GOT3 (cell line): ENCODE data around the gene GOLM1.
"Not testable (repeated sequence)": the region's sequence is repeated elsewhere in the genome, so short reads cannot be mapped to it uniquely, and the experiment has no call there.

Source experiments
- DNase-seq: peaks from one replicate; lab custom pipeline; 2025; ENCODE audit warnings: mixed read lengths; lab: John Stamatoyannopoulos, UW

GOLM1 gene

GRCh38 chr9:86098824-86099700 is at the start of gene GOLM1:
GOLM1 (minus strand) TSS chr9:86099558; CDS start chr9:86079320, 20,238 bp downstream.
- DNase-seq, result no peak

GRCh38 chr9:86146671-86147070 is 47.3 kb upstream of the GOLM1 start:
- DNase-seq, result not testable (repeated sequence)

- not testable (repeated sequence) for DNase-seq
Observed at GRCh38 chr9:86145960-86146359, 46.6 kb upstream of the GOLM1 start.

GRCh38 chr9:86142973-86143372 is 43.6 kb upstream of the GOLM1 start:
- DNase-seq, result no peak

- no peak for DNase-seq
Observed at GRCh38 chr9:86141843-86142242, 42.5 kb upstream of the GOLM1 start.

- no peak for DNase-seq
Observed at GRCh38 chr9:86135371-86135770, 36.0 kb upstream of the GOLM1 start.

GRCh38 chr9:86134361-86134760 is 35.0 kb upstream of the GOLM1 start:
- no peak for DNase-seq

GRCh38 chr9:86128235-86128822 is 29.0 kb upstream of the GOLM1 start:
- DNase-seq, result no peak

GRCh38 chr9:86126998-86127972 is 27.9 kb upstream of the GOLM1 start:
- DNase-seq, result no peak

GRCh38 chr9:86122311-86122710 is 23.0 kb upstream of the GOLM1 start:
- DNase-seq, result no peak

GRCh38 chr9:86119457-86119856 is 20.1 kb upstream of the GOLM1 start:
- DNase-seq, result no peak

GRCh38 chr9:86116425-86116824 is 17.1 kb upstream of the GOLM1 start:
- DNase-seq, result no peak

- no peak for DNase-seq
Observed at GRCh38 chr9:86115886-86116285, 16.5 kb upstream of the GOLM1 start.

- no peak for DNase-seq
Observed at GRCh38 chr9:86112057-86112456, 12.7 kb upstream of the GOLM1 start.

GRCh38 chr9:86102626-86103025 is 3.3 kb upstream of the GOLM1 start:
- no peak for DNase-seq

- no peak for DNase-seq
Observed at GRCh38 chr9:86099701-86100364, 475 bp upstream of the GOLM1 start.

GRCh38 chr9:86097510-86098224 is 1.7 kb downstream of the GOLM1 start:
- DNase-seq, result no peak

- DNase-seq, result no peak
Observed at GRCh38 chr9:86096386-86096785, 3.0 kb downstream of the GOLM1 start.

GRCh38 chr9:86093788-86094555 is 5.4 kb downstream of the GOLM1 start:
- no peak for DNase-seq

- no peak for DNase-seq
Observed at GRCh38 chr9:86091477-86091876, 7.9 kb downstream of the GOLM1 start.
